Mesangial cell (primary cell): ENCODE data around the gene MAMSTR. TPM values are rescaled to one million over a fixed set of nuclear protein-coding genes. Genes with fewer than 3 reads are reported as not detected.

ENCODE experiments used
- total RNA-seq: library from RNA; depleted of rRNA; stranded (reverse); fragments of >200 nt; gene quantifications from 2 replicates; pipeline ENCODE4 v1.2.3, GENCODE V29; 2015

Gene MAMSTR, protein sequence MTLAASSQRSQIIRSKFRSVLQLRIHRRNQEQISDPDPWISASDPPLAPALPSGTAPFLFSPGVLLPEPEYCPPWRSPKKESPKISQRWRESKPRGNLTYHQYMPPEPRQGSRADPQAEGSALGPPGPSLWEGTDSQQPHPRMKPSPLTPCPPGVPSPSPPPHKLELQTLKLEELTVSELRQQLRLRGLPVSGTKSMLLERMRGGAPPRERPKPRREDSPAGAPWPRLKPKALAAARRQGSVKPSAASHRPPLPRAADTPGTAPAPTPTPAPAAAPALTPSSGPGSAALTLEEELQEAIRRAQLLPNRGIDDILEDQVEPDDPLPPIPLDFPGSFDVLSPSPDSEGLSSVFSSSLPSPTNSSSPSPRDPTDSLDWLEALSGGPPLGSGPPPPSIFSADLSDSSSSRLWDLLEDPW
- total RNA-seq = 1.3 and 5.3 TPM in 2 replicates

DNA sequence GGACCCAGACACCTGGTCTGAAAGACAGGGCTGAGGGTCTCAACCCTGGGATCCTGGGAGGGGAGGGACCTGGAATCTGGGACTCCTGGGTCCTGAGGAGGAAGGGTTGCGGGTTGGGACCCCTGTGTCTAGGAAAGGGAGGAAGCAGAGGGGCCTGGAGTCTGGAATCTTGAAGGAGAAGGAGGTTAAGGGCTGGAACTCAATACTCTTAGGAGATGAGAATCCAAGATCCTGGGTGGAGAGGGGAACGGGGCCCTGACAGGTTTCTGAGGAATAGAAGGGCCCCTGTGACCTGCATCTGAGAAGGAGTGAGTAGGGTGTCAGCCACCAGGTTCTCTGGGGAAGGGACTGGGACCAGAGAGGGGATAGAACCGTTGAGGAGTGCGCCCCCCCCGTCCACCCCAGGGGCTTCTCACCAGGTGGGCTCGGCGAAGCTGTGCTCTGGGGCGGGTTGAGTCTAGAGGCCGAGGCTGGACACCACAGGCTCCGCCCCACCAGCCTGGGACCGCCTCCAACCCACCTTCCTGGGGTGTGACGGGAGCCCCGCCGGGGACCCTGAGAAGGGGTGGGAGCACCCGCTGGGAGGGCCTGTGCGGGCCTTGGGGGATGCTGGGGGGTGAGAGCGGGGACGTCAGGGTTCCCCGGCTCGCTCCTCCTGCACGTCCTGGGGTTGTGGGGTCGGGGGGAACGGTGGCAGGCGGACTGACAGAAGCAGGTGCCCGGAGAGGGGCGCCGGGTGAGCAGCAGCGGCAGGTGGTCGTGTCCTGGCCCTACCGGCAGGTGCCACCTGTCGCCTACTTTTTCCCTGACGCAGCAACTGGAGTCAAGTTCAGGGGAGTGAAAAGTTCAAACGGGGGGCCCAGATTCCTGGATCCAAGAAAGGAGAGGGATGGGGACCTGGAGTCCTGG, at the start of gene MAMSTR:
MAMSTR (minus strand) TSS at position 463 of the 909 bp plus-strand sequence. CDS start 694 bp downstream, outside the sequence.

DNA sequence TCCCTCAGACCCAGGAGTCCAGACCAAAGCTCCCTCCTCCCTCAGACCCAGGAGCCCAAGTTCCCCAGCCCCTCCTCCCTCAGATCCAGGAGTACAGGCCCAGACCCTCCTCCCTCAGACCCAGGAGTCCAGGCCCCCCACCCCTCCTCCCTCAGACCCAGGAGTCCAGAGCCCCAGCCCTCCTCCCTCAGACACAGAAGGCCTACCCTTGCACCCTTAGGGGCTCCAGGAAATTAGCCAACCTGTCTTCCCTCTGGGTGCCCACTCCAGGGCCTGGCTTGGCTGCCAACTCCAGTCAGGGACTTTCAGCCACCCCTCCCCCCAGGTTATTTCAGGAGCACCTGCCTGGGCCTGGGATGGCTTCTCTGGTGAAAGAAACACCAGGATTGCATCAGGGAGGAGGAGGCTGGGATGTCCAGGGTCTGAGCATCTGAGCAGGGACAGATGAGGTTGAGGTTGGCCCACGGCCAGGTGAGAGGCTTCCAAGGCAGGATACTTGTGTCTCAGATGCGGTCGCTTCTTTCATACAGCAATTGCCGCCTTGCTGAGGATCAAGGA, 35.6 kb upstream of the MAMSTR start, which contains the start of gene FGF21:
FGF21 (plus strand) TSS at position 441 of the 558 bp plus-strand sequence. CDS start 713 bp downstream, outside the sequence.

DNA sequence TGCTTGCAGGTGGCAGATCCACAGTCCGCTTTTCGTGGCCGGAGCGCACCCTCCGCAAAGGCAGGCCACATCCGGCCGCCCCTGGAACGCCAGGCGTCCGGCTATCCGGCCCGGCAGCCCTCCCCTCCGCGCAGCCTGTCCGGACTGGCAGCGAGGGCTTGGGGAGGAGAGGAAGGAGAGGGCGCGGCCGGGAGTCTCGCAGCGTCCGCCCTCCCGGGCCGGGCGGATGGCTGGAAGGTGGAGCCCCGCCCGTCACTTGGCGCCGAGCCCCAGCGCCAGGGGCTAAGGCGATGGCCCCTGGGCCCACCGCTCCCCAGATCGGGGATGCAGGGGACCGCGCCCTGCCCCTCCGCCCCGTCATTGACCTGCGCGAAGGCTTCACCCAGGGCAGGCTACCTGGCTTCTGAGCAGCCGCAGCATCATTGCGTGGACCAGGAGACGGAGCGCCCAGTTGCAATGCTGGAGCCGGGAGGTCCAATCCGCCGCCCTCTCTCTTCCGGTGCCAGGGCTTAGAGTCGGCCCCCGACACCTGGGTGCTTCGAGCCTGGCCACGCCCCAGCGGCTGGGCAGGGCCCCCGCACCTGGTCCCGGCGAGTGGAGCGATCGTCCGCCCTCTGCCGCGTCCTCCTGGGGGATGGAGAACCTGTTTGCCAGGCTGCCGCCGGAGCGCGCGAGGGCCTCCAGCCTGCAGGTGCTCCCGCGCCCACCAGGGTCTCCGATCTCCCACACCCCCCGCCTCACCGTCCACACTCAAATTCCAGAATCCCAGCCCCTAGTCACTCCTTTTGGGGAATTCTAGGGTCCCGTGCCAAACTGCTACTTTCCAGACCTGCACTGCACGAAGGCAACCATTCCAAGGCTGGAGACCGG, 33.2 kb upstream of the MAMSTR start, which contains the start of gene FUT1:
FUT1 (minus strand) TSS at position 146 of the 870 bp plus-strand sequence. CDS start 1,360 bp downstream, outside the sequence.

DNA sequence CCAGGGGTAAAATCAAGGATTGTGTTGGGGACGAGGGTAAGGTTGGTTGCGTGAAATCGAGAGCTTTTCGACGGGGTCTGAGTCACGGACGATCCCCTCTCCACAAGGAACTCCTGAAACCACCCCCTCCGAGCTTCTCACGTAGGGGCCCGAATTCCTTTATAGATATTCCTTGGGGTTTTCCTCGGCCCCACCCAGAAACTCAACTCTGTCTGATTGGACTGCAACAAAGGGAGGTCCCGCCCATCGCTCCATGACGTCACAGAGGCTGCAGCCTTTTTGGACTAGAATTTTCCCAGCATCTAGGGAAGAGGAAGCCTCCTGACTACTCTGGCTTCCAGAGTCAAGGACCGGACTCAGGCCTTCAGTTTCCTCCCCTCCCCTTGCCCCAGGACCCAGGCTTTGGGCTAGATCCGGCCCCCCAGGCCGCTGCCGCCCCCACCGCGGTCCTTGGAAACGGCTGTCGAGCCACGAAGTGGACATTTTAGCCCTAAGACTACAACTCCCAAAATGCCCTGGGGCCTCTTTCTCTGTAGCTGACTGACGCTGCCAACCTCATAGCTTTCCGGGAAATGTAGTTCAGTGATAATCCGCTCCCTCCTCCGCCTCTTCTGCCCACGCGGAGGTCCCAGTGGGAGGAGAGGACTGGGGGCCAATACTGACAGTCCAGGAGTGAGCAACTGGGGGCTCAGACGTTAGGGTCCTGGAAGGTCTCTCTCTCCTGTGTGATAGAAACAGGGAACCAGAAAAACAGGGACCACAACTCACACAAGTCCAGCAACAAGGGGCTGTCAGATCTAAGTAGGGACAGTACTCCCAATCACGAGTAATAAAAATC, 27.4 kb upstream of the MAMSTR start, which contains the start of gene IZUMO1:
IZUMO1 (minus strand) TSS at position 172 of the 838 bp plus-strand sequence. CDS start 1,050 bp downstream, outside the sequence.

DNA sequence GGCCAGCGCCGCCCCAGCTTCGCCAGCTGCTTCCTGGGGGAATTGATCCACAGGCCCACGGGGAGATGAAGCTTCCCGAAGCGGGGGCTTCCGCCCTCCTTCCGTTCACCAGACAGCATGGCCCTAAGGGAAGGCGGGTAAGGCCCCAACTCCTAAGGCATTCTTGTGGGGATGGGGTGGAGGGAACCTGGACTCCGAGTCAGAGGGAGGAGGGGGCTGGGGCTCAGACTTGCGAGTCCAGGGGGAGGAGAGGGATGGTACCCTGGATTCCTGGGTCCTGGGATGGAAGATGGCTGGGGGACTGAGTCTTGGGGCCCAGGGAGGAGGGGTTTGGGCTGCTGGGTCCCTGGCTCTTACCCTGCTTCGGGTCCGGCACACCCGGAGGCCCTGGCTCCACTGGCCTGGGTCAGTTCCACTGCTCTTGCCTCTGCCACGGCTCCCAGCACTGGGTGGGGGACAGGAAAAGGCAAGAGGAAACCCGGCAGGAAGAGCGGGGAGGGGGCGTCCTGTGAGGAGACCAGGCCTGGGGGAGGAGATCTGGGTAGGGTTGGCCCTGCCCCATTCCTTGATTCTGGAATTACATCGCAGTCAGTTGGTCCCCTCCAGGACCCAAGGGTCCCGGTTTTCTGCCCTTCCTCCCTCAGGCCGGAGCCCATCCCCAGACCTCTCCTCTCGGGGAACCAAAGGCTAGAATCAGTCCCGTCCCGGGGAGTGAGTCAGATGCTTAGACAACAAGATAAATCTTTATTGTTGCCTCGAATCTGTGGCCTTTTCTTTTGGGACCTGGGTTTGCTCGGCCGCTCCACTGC, 20.8 kb upstream of the MAMSTR start, which contains the start of gene RASIP1:
RASIP1 (minus strand) TSS at position 447 of the 809 bp plus-strand sequence; CDS start at position 119, 328 bp downstream.

DNA sequence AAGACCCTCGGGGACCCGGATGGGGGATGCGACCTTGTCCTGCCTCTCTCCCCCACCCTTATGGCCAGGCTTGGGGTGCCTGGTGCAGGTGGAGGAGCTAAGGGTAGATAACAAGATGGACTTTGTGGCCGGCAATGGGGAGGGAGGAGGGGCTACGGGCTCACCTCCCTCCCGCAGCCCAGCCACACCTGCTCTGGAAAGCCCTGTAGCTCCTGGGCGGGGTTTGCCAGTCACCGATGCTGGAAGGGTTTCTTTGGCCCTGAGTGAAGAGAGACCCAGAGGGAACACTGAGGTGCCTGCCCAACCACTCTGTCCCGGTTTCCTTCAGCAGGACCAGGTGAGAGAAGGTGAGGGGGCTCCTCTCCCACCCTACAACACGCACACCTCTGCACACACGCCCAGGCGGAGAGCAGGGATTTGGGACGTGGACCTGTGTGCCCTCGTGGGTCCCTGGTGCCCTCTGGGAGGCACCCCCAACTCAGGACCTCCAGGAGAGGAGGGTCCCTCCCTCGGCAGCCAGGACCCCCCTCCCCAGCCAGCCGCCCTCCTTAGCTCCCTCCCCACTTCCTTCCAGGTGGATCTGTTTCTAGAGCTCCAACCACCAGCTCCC, 23.7 kb downstream of the MAMSTR start, which contains the start of gene FUT2:
FUT2 (plus strand) TSS at position 229 of the 610 bp plus-strand sequence. CDS start 6,986 bp downstream, outside the sequence.

DNA sequence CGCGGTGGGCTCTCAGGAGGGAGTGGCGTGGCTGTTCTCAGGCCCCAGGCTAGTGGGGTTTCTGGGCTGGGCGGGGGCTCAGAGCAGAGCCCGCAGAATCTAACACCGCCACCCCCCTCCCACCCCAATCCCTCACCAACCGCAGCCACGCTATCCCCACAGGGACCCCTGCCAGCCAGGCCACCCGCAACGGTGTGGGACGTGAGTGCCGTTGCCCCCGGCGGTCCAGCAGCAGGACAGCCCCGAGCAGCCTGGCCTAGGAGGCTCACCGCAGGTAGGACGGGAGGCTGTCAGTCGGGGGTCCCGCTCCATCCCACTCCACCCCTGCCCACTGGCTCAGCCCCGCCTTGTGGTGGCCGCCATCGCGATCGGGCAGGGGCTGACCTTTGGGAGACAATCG, 46.5 kb downstream of the MAMSTR start, which contains the start of gene NTN5:
NTN5 (minus strand) TSS at position 24 of the 400 bp plus-strand sequence. CDS start 2,031 bp downstream, outside the sequence.

Other genes with a start within 250 kb of the MAMSTR start
- gene LMTK3, start 207.9 kb downstream of the MAMSTR start, total RNA-seq = 0.16 and 1.4 TPM in 2 replicates
- gene SULT2B1, start 167.6 kb downstream of the MAMSTR start, total RNA-seq = 0.25 TPM in 1 of 2 replicates, not detected in the other
- not detected in 2 replicates for gene SPACA4, start 113.0 kb downstream of the MAMSTR start, total RNA-seq
- gene FAM83E, start 104.6 kb downstream of the MAMSTR start, total RNA-seq = not detected in 2 replicates
- 2,568 and 2,890 TPM in 2 replicates for gene RPL18, start 100.5 kb downstream of the MAMSTR start, total RNA-seq
- gene SPHK2, start 100.2 kb downstream of the MAMSTR start, total RNA-seq = 11.7 and 12.3 TPM in 2 replicates
- 0.65 and 17.7 TPM in 2 replicates for gene DBP, start 82.3 kb downstream of the MAMSTR start, total RNA-seq
- gene CA11, start 73.5 kb downstream of the MAMSTR start, total RNA-seq = 11.3 TPM in 1 of 2 replicates, not detected in the other
- 0.51 TPM in 1 of 2 replicates, not detected in the other for gene NTN5, start 46.7 kb downstream of the MAMSTR start, total RNA-seq
- gene FUT2, start 23.8 kb downstream of the MAMSTR start, total RNA-seq = under 0.01 TPM in 1 of 2 replicates, not detected in the other
- 3.8 and 4.7 TPM in 2 replicates for gene RASIP1, start 20.9 kb upstream of the MAMSTR start, total RNA-seq
- gene IZUMO1, start 27.2 kb upstream of the MAMSTR start, total RNA-seq = not detected in 2 replicates
- gene FUT1, start 32.9 kb upstream of the MAMSTR start, total RNA-seq = 0.98 and 2.2 TPM in 2 replicates
- gene FGF21, start 35.8 kb upstream of the MAMSTR start, total RNA-seq = not detected in 2 replicates
- gene BCAT2, start 91.3 kb upstream of the MAMSTR start, total RNA-seq = 69.8 and 75.0 TPM in 2 replicates
- gene HSD17B14, start 116.8 kb upstream of the MAMSTR start, total RNA-seq = 2.0 and 24.1 TPM in 2 replicates
- gene PLEKHA4, start 148.9 kb upstream of the MAMSTR start, total RNA-seq = 2.8 and 12.4 TPM in 2 replicates
- 22.8 and 32.2 TPM in 2 replicates for gene PPP1R15A, start 152.7 kb upstream of the MAMSTR start, total RNA-seq
- not detected in 2 replicates for gene TULP2, start 179.0 kb upstream of the MAMSTR start, total RNA-seq
- 196 and 317 TPM in 2 replicates for gene NUCB1, start 180.6 kb upstream of the MAMSTR start, total RNA-seq
- gene DHDH, start 214.0 kb upstream of the MAMSTR start, total RNA-seq = 0.33 TPM in 1 of 2 replicates, not detected in the other
- gene BAX, start 235.2 kb upstream of the MAMSTR start, total RNA-seq = 129 and 173 TPM in 2 replicates
- 1,218 and 2,784 TPM in 2 replicates for gene FTL, start 245.6 kb upstream of the MAMSTR start, total RNA-seq